DOHH2 (cell line): ENCODE results near the gene SSBP3.

Source experiments
- H3F3A ChIP-seq: fragments of 200-600 bp; sonication (generic), shearing (Covaris generic); 2 replicates; pipeline ENCODE4 v1.6.0; 2016; ENCODE audit warnings: antibody characterized with exemption, mild to moderate bottlenecking; ENCODE audit not compliant: control insufficient read depth, insufficient read depth
- H3K27ac ChIP-seq: fragments of 200-600 bp; sonication (generic); 2 replicates; pipeline ENCODE4 v1.5.1; 2014; ENCODE audit warnings: low read depth, mild to moderate bottlenecking, low read length, moderate library complexity
- H3K27me3 ChIP-seq: fragments of 200-600 bp; sonication (generic); 2 replicates; pipeline ENCODE4 v1.6.1; 2014; ENCODE audit warnings: mild to moderate bottlenecking, low read length, mixed read lengths; ENCODE audit not compliant: control insufficient read depth
- H3K36me3 ChIP-seq: fragments of 200-600 bp; sonication (generic); 2 replicates; pipeline ENCODE4 v1.6.1; 2014; ENCODE audit warnings: mild to moderate bottlenecking, low read length, moderate library complexity, mixed read lengths; ENCODE audit not compliant: control insufficient read depth
- H3K4me1 ChIP-seq: fragments of 200-600 bp; sonication (generic); 2 replicates; pipeline ENCODE4 v1.6.1; 2014; ENCODE audit warnings: mild to moderate bottlenecking, low read length, mixed read lengths; ENCODE audit not compliant: control insufficient read depth
- H3K4me2 ChIP-seq: fragments of 200-600 bp; sonication (generic); 2 replicates; pipeline ENCODE4 v1.6.0; 2014; ENCODE audit warnings: mild to moderate bottlenecking, low read length, moderate library complexity
- H3K4me3 ChIP-seq: fragments of 200-600 bp; sonication (generic); 2 replicates; pipeline ENCODE4 v1.5.1; 2014; ENCODE audit warnings: mild to moderate bottlenecking, low read length, mixed read lengths
- H3K79me2 ChIP-seq: fragments of 200-600 bp; sonication (generic); 2 replicates; pipeline ENCODE4 v1.6.1; 2014; ENCODE audit warnings: mild to moderate bottlenecking, low read length, mixed read lengths; ENCODE audit not compliant: control insufficient read depth
- H3K9me2 ChIP-seq: fragments of 200-600 bp; sonication (generic); replicated peaks from 2 replicates; pipeline ENCODE4 v1.6.1; 2014; ENCODE audit warnings: mild to moderate bottlenecking, low read length, mixed read lengths; ENCODE audit not compliant: control insufficient read depth
- H3K9me3 ChIP-seq: fragments of 200-600 bp; sonication (generic); 2 replicates; pipeline ENCODE4 v1.6.1; 2014; ENCODE audit warnings: antibody characterized with exemption, low read length, mixed read lengths; ENCODE audit not compliant: control insufficient read depth, insufficient read depth
- H4K20me1 ChIP-seq: fragments of 200-600 bp; sonication (generic); 2 replicates; pipeline ENCODE4 v1.6.0; 2014; ENCODE audit warnings: low read depth, mild to moderate bottlenecking, antibody characterized with exemption, low read length, moderate library complexity; ENCODE audit not compliant: control insufficient read depth, insufficient read depth
- CTCF ChIP-seq: fragments of 200-600 bp; sonication (generic); IDR thresholded peaks from one replicate; pipeline ENCODE4 v1.5.1; 2014; ENCODE audit warnings: antibody characterized with exemption, mild to moderate bottlenecking, low read depth, low read length; ENCODE audit not compliant: poor library complexity, severe bottlenecking
- EZH2phosphoT487 ChIP-seq: fragments of 200-600 bp; sonication (generic); IDR thresholded peaks from 2 replicates; pipeline ENCODE4 v1.6.1; 2017; ENCODE audit warnings: borderline replicate concordance, mild to moderate bottlenecking, antibody characterized with exemption, low read length, moderate library complexity, mixed read lengths

SSBP3 gene

GRCh38 chr1:54364582-54364981 lies 41.6 kb downstream of the SSBP3 start:
- H3K36me3 ChIP-seq = no peaks in the 10 kb centered on the region
- H3F3A ChIP-seq = peaks cover 5% of the 10 kb centered on the region; the same call in 1 of the 2 replicates
- TF ChIP-seq EZH2phosphoT487 (no peak), CTCF (no peak)
- H3K27ac ChIP-seq = no peak overlapping the region
- H3K9me3 ChIP-seq = no peaks in the 10 kb centered on the region
- H3K4me2 ChIP-seq = no peak overlapping the region
- H3K27me3 ChIP-seq = no peaks in the 10 kb centered on the region
- H4K20me1 ChIP-seq = no peaks in the 10 kb centered on the region
- H3K4me1 ChIP-seq = peaks cover 48% of the 10 kb centered on the region
- H3K79me2 ChIP-seq = no peaks in the 10 kb centered on the region
- no peaks in the 10 kb centered on the region for H3K9me2 ChIP-seq
- no peak overlapping the region for H3K4me3 ChIP-seq

- peaks cover 48% of the 10 kb centered on the region for H3K4me1 ChIP-seq
- no peak for TF ChIP-seq CTCF
- no peak for TF ChIP-seq EZH2phosphoT487
- no peaks in the 10 kb centered on the region for H3K27me3 ChIP-seq
- H3K4me3 ChIP-seq = no peak overlapping the region
- no peaks in the 10 kb centered on the region for H3K9me3 ChIP-seq
- H3K27ac ChIP-seq = no peak overlapping the region
- H3F3A ChIP-seq = peaks cover 5% of the 10 kb centered on the region; the same call in 1 of the 2 replicates
- no peaks in the 10 kb centered on the region for H3K79me2 ChIP-seq
- no peaks in the 10 kb centered on the region for H3K36me3 ChIP-seq
- peak overlapping the region; percentile 6; the same call in 1 of the 2 replicates for H3K4me2 ChIP-seq
- no peaks in the 10 kb centered on the region for H3K9me2 ChIP-seq
- H4K20me1 ChIP-seq = no peaks in the 10 kb centered on the region
Observed at GRCh38 chr1:54363925-54364324, 42.3 kb downstream of the SSBP3 start.

GRCh38 chr1:54362881-54363340 lies 43.3 kb downstream of the SSBP3 start:
- Histone ChIP-seq H3K79me2 (no peaks in the 10 kb centered on the region), H3K4me3 (no peak overlapping the region), H3K9me2 (no peaks in the 10 kb centered on the region), H3K36me3 (no peaks in the 10 kb centered on the region), H3K9me3 (no peaks in the 10 kb centered on the region), H3K4me1 (peaks cover 50% of the 10 kb centered on the region), H3K27ac (no peak overlapping the region), H3K4me2 (no peak overlapping the region), H4K20me1 (no peaks in the 10 kb centered on the region), H3F3A (peaks cover 5% of the 10 kb centered on the region; the same call in 1 of the 2 replicates), H3K27me3 (no peaks in the 10 kb centered on the region)
- no peak for TF ChIP-seq EZH2phosphoT487
- no peak for TF ChIP-seq CTCF
